ENCODE measurements around the gene CCDC174. TPM values are rescaled to one million over a fixed set of nuclear protein-coding genes. Genes with fewer than 3 reads are reported as not detected.
"Not testable (repeated sequence)": the region's sequence is repeated elsewhere in the genome, so short reads cannot be mapped to it uniquely, and the experiment has no call there.

The CCDC174 gene
- total RNA-seq, 2 donors from 2014 or later: 9.4 to 14.1 TPM

DNA sequence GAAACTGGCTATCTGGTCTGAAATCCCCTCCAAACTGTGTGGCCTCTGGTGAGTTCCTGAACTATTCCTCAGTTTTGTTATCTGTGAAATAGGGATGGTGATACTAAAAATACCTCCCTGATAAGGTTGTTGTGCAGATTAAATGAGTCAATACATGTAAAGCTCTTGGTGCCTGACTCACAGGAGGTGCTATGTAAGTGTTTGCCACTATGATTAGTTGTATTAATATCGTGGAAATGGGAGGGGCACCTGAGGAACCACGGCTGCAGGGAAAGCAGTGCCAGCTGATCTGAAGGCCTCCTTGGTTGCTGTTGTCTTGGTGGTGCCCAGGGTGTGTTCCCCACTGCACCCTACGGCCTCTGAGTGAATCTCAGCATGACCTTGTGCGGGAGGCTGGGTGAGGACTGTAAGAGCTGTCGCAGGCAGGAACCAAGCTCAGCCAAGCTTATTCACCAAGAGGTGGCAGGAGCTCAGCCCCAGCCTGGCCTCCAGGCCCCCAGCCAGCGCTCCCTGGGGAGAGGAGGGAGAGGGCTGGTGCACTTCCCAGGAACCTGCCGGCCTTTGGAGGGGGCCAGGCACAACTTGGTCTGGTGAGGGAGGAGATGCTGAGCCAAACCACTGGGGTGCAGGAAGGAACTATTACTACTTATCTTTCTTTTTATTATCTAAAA lies 44.8 kb upstream of the CCDC174 start:
- peaks cover 0 to 7% of the 10 kb centered on the region in 2 donors for H3K4me1 ChIP-seq
- TF ChIP-seq, protein P1, sequence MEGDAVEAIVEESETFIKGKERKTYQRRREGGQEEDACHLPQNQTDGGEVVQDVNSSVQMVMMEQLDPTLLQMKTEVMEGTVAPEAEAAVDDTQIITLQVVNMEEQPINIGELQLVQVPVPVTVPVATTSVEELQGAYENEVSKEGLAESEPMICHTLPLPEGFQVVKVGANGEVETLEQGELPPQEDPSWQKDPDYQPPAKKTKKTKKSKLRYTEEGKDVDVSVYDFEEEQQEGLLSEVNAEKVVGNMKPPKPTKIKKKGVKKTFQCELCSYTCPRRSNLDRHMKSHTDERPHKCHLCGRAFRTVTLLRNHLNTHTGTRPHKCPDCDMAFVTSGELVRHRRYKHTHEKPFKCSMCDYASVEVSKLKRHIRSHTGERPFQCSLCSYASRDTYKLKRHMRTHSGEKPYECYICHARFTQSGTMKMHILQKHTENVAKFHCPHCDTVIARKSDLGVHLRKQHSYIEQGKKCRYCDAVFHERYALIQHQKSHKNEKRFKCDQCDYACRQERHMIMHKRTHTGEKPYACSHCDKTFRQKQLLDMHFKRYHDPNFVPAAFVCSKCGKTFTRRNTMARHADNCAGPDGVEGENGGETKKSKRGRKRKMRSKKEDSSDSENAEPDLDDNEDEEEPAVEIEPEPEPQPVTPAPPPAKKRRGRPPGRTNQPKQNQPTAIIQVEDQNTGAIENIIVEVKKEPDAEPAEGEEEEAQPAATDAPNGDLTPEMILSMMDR (IDR thresholded peaks at IDR 0.05): no peak
- H3K27ac ChIP-seq: no peak overlapping the region
- DNase-seq (ENCODE audit: low spot score): no peak
- no peaks in the 10 kb centered on the region for H3K36me3 ChIP-seq
- peaks cover 2 to 8% of the 10 kb centered on the region in 2 donors for H3K27me3 ChIP-seq
- H3K4me3 ChIP-seq: no peak overlapping the region
- H3K9me3 ChIP-seq: no peaks in the 10 kb centered on the region

DNA sequence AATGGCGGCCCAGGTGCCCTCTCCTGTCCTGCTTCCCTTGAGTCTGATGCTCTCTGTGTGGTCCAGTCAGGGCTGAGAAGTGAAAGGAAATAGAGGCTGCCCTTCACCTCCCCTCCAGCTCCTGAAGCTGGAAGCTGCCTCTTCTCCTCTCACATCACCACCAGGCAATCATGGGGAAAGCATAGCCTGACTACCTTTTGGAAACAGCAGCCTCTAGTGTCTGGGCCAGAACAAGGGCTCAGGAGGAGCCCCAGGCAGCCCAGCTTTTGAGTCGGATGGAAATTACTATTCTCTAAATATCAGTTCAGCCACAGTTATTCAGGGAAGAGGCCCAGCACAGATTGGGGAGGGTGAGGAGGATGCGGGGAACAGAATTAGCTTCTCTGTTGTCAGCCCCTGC lies 43.3 kb upstream of the CCDC174 start:
- TF ChIP-seq, protein P1 (IDR thresholded peaks at IDR 0.05): no peak
- DNase-seq (ENCODE audit: low spot score): no peak
- H3K27ac ChIP-seq: no peak overlapping the region
- no peaks in the 10 kb centered on the region for H3K9me3 ChIP-seq
- H3K36me3 ChIP-seq: no peaks in the 10 kb centered on the region
- H3K4me1 ChIP-seq: no peaks in the 10 kb centered on the region
- no peak overlapping the region for H3K4me3 ChIP-seq
- H3K27me3 ChIP-seq: no peaks in the 10 kb centered on the region

DNA sequence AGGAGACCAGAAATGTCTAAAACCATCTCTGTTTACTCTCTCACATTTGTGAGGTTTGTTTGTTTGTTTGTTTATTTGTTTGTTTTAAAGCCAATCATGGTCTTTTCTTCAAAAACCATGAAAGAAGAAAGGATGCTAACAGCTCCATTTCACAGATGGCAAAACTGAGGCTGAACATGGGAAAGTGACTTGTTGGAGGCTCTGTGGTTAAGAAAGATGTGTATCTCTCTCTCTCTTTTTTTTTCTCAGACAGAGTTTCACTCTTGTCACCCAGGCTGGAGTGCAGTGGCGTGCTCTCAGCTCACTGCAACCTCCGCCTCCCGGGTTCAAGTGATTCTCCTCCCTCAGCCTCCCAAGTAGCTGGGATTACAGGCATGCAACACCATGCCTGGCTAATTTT lies 42.5 kb upstream of the CCDC174 start:
- not testable (repeated sequence) for H3K4me1 ChIP-seq; H3K27ac ChIP-seq; DNase-seq (ENCODE audit: low spot score); H3K27me3 ChIP-seq; H3K4me3 ChIP-seq; H3K9me3 ChIP-seq; H3K36me3 ChIP-seq

DNA sequence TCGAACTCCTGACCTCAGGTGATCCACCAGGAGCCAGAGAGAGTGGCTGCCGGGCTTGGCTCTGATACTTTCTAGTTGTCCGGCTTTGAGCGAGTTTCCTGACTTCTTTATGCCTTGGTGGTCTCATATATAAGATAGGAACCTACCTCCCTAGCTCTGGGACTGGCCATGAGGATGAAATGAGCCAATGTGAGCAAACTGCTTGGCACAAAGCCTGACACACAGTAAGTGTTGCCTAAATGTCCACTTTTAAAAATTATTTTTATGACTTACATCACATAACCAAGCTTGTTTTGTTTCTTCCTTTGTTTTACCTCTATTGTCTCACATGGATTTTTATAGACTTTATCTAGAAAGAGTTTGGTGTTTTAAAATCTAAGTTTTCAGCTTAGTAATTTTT lies 42.1 kb upstream of the CCDC174 start:
- TF ChIP-seq, protein P1 (IDR thresholded peaks at IDR 0.05): no peak
- H3K4me3 ChIP-seq: no peak overlapping the region
- H3K4me1 ChIP-seq: no peaks in the 10 kb centered on the region
- no peak for DNase-seq (ENCODE audit: low spot score)
- H3K36me3 ChIP-seq: no peaks in the 10 kb centered on the region
- H3K27me3 ChIP-seq: no peaks in the 10 kb centered on the region
- no peaks in the 10 kb centered on the region for H3K9me3 ChIP-seq
- H3K27ac ChIP-seq: no peak overlapping the region

DNA sequence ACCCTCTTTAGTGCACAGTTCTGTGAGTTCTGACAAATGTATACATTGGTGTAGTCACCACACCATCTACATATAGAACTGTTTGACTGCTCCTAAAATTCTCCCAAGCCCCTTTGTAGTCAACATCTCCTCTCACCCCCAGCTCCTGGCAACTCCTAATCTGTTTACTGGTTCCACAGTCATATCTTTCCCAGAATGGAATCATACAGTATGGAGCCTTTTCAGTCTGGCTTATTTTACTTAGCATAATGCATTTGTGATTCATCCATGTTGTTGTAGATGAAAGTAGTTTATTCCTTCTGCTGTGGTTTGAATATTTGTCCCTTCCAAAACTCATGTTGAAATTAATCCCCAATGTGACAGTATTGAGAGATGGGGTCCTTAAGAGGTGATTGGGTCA lies 41.6 kb upstream of the CCDC174 start:
- H3K27me3 ChIP-seq: no peaks in the 10 kb centered on the region
- H3K4me3 ChIP-seq: no peak overlapping the region
- H3K4me1 ChIP-seq: no peaks in the 10 kb centered on the region
- no peaks in the 10 kb centered on the region for H3K36me3 ChIP-seq
- TF ChIP-seq, protein P1 (IDR thresholded peaks at IDR 0.05): no peak
- no peak for DNase-seq (ENCODE audit: low spot score)
- no peaks in the 10 kb centered on the region for H3K9me3 ChIP-seq
- H3K27ac ChIP-seq: no peak overlapping the region

DNA sequence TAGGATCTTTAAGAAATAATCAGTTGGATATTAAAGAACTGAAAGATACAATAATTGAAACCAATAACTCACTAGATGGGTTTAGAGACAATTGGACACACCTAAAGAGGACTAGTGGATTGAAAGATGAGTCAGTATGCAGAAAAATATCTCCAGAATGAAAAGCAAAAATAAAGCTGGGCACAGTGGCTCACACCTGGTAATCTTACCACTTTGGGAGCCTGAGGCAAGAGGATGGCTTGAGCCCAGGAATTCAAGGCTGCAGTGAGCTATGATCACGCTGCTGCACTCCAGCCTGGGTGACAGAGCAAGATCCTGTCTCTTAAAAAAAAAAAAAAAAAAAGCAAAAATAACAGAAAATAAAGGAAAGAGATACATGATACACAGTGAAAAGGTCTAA lies 37.4 kb upstream of the CCDC174 start:
- Histone ChIP-seq H3K9me3 (no peaks in the 10 kb centered on the region), H3K27ac (no peak overlapping the region), H3K4me3 (no peak overlapping the region), H3K36me3 (no peaks in the 10 kb centered on the region), H3K27me3 (no peaks in the 10 kb centered on the region), H3K4me1 (no peaks in the 10 kb centered on the region)
- no peak for DNase-seq (ENCODE audit: low spot score)
- TF ChIP-seq, protein P1 (IDR thresholded peaks at IDR 0.05): no peak

All from right atrium auricular region (tissue), 2 donors.